Measurements from ENCODE around the gene KY.

The KY gene

GRCh38 chr3:134610432-134611385 is 40.1 kb downstream of the KY start:
- no peak overlapping the region for H3K4me3 ChIP-seq (ENCODE audit: low read length)
- no peak for TF ChIP-seq ZNF274 (IDR thresholded peaks at IDR 0.05; ENCODE audit: low read depth, low read length)

GRCh38 chr3:134609821-134610431 is 40.9 kb downstream of the KY start:
- no peak overlapping the region for H3K4me3 ChIP-seq (ENCODE audit: low read length)
- no peak for TF ChIP-seq ZNF274 (IDR thresholded peaks at IDR 0.05; ENCODE audit: low read depth, low read length)

DNA sequence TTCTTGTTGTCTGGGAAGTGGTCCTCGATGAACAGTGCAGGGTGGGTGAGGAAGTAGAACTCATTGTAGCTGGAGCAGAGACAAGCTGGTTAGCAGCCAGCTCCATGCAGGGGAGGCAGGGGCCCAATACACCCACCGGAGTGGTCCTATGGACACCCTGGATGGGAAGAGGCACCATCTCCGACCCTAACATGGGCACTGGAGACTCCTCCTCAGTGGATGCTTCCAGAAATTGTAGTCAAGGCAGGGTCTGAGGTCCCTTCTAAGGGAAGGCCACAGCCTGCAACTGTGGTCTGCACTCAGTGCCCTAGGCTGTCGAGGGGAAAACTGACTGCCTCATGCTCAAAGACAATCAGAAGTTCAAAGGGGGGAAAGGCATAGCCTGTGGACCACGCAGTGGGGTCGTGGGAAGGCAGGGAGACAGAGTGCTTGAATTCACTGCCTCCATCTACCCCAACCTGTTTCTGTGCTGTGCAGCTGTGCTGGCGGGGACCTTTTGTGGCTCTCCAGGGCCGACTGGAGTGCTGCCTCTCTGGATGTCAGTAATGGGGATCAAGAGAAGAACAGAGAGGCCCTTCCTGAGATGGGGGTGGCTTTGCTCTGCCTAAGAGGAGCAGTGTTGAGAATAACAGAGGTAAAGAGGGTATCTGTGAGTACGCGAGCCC is 41.9 kb downstream of the KY start:
- no peak for TF ChIP-seq ZNF274 (IDR thresholded peaks at IDR 0.05; ENCODE audit: low read depth, low read length)
- H3K4me3 ChIP-seq (ENCODE audit: low read length), result no peak overlapping the region

DNA sequence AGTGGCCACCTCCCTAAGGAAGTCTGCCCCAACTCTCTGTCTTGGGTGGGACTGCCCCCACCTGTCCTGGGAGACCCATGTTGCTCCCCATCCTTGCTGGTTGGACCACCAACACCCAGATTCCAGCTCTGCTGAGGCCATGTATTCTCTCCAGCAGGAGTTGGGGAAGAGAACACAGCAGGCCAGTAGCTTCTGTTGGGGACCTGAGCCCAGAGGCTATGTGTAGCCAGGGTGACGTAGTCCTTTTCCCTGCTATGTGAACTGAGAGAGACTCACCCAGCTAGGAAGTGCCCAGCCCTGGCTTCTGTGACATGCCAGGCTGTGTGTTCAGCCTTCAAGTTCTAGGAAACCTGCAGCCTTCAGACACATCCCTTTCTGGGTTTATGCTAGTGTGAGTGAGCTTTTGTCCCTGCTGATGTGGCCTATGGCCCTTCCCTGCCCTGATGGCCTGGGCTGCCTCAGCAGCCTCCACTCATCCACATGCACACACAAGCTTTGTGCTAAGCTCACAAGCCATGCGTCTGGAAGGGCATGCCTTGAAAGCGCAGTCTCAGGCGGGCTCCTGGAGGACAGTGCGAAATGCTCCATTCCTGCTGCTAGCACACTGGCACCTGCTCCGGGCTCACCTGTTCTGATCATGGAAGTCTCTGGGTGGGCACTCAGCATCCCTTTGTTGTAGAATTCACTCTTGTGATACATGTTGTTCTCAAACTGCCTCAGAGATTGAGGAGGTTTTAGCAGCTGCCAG is 42.6 kb downstream of the KY start:
- H3K4me3 ChIP-seq (ENCODE audit: low read length), result no peak overlapping the region
- TF ChIP-seq ZNF274 (IDR thresholded peaks at IDR 0.05; ENCODE audit: low read depth, low read length), result no peak

- H3K4me3 ChIP-seq (ENCODE audit: low read length), result no peak overlapping the region
- TF ChIP-seq ZNF274 (IDR thresholded peaks at IDR 0.05; ENCODE audit: low read depth, low read length), result no peak
Observed at GRCh38 chr3:134607054-134608022, 43.5 kb downstream of the KY start.

DNA sequence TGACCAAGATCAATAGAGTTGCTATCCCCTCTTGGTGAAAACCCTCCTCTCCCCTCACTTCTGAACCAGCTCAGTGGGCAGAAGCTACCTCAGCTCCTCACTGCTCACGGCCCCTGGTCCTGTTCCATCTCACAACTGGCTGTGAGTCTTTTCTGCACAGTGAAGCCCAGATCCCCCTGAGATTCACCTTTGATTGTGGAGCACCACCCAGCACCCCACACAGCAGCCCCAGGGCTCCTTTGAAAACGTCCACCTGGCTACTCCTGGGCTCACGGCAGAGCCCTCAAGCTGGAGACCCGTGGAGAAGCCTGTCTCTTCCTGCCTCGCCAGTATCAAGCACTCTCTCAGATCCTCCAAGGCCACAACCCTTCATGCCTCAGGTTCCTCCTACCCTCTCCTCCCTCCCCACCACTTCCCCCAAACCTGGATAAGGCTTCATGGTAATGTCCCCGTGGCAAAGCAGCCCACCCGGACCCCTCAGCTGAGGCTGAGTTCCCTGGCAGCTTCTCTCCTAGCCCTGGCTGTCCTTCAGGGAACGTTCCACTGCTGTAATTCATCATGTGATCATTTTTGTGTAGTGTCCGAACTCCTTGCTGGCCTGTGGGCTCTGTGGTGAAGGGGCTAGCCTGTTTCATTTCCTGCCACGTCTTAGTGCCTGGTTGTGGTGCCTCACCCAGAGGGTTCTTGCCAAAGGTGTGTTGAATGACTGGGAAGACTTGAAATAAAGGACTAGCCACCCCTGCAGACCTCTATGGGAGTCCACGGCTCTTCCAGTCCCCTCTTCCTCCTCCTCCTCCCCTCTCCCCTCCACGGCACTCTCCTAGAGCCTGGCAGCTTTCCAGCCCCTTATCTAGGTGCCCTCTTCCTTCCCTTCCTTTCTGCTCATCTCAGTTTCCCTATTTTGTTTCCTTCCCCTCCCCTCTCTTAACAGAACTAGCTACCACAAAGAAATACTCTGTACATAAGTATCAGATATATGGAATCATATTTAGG is 44.5 kb downstream of the KY start:
- TF ChIP-seq ZNF274 (IDR thresholded peaks at IDR 0.05; ENCODE audit: low read depth, low read length), result no peak
- H3K4me3 ChIP-seq (ENCODE audit: low read length), result no peak overlapping the region

DNA sequence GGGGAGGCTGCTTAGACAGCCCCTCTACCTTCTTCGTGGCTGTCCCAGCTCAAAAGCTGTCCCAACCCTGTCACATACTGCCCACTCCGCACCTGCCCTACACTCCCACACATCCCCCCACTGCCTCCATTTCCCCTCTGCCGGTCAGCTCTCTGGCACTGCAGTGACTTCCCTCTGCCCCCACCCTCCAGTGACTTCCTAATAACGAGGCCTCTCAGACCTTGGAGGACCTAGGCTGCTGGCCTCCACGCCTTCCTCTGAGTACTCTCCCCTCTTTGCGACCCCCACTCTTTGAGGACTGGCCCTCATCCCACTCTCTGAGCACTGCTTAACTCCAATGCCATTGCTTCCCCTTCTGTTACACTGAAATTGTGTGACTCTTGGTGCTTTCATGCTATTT is 45.3 kb downstream of the KY start:
- no peak overlapping the region for H3K4me3 ChIP-seq (ENCODE audit: low read length)
- TF ChIP-seq ZNF274 (IDR thresholded peaks at IDR 0.05; ENCODE audit: low read depth, low read length), result no peak

GRCh38 chr3:134603956-134604355 is 46.9 kb downstream of the KY start:
- no peak overlapping the region for H3K4me3 ChIP-seq (ENCODE audit: low read length)
- TF ChIP-seq ZNF274 (IDR thresholded peaks at IDR 0.05; ENCODE audit: low read depth, low read length), result no peak

- TF ChIP-seq ZNF274 (IDR thresholded peaks at IDR 0.05; ENCODE audit: low read depth, low read length), result no peak
- no peak overlapping the region for H3K4me3 ChIP-seq (ENCODE audit: low read length)
Observed at GRCh38 chr3:134603480-134603879, 47.3 kb downstream of the KY start.

- TF ChIP-seq ZNF274 (IDR thresholded peaks at IDR 0.05; ENCODE audit: low read depth, low read length), result no peak
- no peak overlapping the region for H3K4me3 ChIP-seq (ENCODE audit: low read length)
Observed at GRCh38 chr3:134602440-134602814, 48.4 kb downstream of the KY start.

DNA sequence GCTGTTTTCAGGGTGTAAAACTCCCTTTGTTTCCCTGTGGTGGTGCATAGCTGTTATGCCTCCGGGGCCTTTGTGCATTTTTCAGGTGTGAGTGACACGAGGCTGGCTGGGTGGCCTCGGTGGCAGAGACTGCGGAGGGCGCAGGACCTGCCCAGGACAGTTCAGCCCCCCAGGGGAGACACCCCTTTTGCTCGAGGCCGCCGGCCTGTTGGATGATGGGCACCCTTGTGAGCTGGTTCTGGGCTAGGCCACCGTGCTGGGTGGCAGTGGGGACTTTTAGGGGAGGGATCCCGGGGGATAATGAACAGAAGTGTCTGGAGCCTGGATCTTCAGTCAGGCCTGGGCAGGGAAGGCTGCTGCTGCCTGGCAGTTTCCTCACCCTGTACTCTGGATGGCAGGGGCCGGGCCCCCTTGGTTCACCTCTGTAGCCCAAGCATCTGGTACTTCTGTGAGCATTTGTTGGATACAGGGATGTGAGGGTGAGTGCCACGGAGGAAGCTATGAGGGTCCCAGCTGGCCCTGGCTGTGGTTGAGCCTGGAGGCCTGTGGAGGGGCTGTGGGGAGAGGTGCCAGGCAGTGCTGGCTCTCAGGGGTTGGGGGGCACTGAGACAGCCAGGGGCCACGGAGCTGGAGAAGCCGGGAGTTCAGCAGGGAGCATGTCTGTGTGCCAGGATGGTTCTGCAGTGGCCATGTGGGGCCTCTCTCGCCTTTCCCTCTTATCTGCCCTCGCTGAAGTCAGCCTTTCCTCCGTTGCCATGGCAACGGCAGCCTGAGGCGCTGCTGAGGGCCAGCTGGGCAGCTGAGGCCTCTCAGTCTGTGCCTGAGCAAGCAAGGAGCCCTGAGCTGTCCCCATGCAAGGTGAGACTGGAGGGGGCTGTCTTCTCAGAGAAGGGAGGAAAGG is 49.0 kb downstream of the KY start:
- TF ChIP-seq ZNF274 (IDR thresholded peaks at IDR 0.05; ENCODE audit: low read depth, low read length), result no peak
- H3K4me3 ChIP-seq (ENCODE audit: low read length), result no peak overlapping the region
